Natural killer cell (primary cell): ENCODE data around the gene METTL8. TPM values are rescaled to one million over a fixed set of nuclear protein-coding genes. Genes with fewer than 3 reads are reported as not detected.
"Not testable (repeated sequence)": the region's sequence is repeated elsewhere in the genome, so short reads cannot be mapped to it uniquely, and the experiment has no call there.

Source experiments
- ATAC-seq, 3 donors: fragments of 150-1000 bp in 2 of 3; fragments of 200-7000 bp in 1 of 3; cut with Tn5 transposase; 1 replicate in 1 of 3; 2 replicates in 2 of 3; pipeline ENCODE4 v1.10.0; 2021; ENCODE audit warnings: mild to moderate bottlenecking in 2 of 3, moderate library complexity in 2 of 3
- DNase-seq, 2 donors: peaks; one replicate each; pipeline versions ENCODE4 v3.0.0 to v3.0.0-alpha.2; 2013 to 2021; ENCODE audit warnings: mixed read lengths in 1 of 2
- H3K27ac ChIP-seq: one replicate; pipeline ENCODE4 v1.5.1; 2013; ENCODE audit warnings: mild to moderate bottlenecking, low read length
- H3K27me3 ChIP-seq: one replicate; pipeline ENCODE4 v1.6.1; 2013; ENCODE audit warnings: low read length; ENCODE audit not compliant: control insufficient read depth, insufficient read depth
- H3K36me3 ChIP-seq: one replicate; pipeline ENCODE4 v1.6.1; 2013; ENCODE audit warnings: low read length; ENCODE audit not compliant: control insufficient read depth, insufficient read depth
- H3K4me1 ChIP-seq: one replicate; pipeline ENCODE4 v1.6.1; 2013; ENCODE audit warnings: low read length; ENCODE audit not compliant: control insufficient read depth, insufficient read depth
- H3K4me3 ChIP-seq: one replicate; pipeline ENCODE4 v1.5.1; 2013; ENCODE audit warnings: low read length
- H3K9me3 ChIP-seq: one replicate; pipeline ENCODE4 v1.6.1; 2013; ENCODE audit warnings: low read length; ENCODE audit not compliant: control insufficient read depth, insufficient read depth
- H3K27ac Mint-ChIP-seq, 2 donors: one replicate each; pipeline ENCODE4 v1.8.0; 2022; ENCODE audit warnings: mild to moderate bottlenecking in 2 of 2, mixed read lengths in 2 of 2, moderate library complexity in 1 of 2
- H3K27me3 Mint-ChIP-seq, 2 donors: one replicate each; pipeline ENCODE4 v1.8.0; 2022; ENCODE audit warnings: low read depth in 2 of 2, mixed read lengths in 2 of 2
- H3K36me3 Mint-ChIP-seq: one replicate; pipeline ENCODE4 v1.8.0; 2022; ENCODE audit warnings: mixed read lengths
- H3K4me1 Mint-ChIP-seq, 2 donors: one replicate each; pipeline ENCODE4 v1.8.0; 2022; ENCODE audit warnings: mixed read lengths in 2 of 2
- H3K4me3 Mint-ChIP-seq: one replicate; pipeline ENCODE4 v1.8.0; 2022; ENCODE audit warnings: mild to moderate bottlenecking, moderate library complexity, mixed read lengths
- H3K9me3 Mint-ChIP-seq, 2 donors: one replicate each; pipeline ENCODE4 v1.8.0; 2022; ENCODE audit warnings: mixed read lengths in 2 of 2
- WGBS: methylation state at CpG from one replicate; pipeline ENCODE4 v1.1.7; 2013; ENCODE audit warnings: missing lambda C conversion rate; ENCODE audit not compliant: insufficient coverage; 5-methylcytosine and 5-hydroxymethylcytosine counted together
- intact Hi-C: fragments of 100-400 bp; cut with micrococcal nuclease; formaldehyde crosslinking; loops from one replicate; pipeline ENCODE4 v1.14.2; 2022
- total RNA-seq, 4 donors: library from RNA; stranded (reverse); fragments of 120-200 nt in 1 of 4; gene quantifications; one replicate each; pipeline versions ENCODE4 v1.2.3 to v1.2.4, GENCODE V29; 2013 to 2022
- TF ChIP-seq, protein P1 (sequence below): fragments of 200-600 bp; IDR thresholded peaks from one replicate; pipeline ENCODE4 v1.8.0; 2022; ENCODE audit warnings: antibody characterized with exemption

The METTL8 gene
- total RNA-seq, 3 donors from 2014 or later (not counting 1 experiment from before 2014, with no cell fraction given): 14.3 to 16.7 (median 15.2) TPM

- TF ChIP-seq, protein P1, sequence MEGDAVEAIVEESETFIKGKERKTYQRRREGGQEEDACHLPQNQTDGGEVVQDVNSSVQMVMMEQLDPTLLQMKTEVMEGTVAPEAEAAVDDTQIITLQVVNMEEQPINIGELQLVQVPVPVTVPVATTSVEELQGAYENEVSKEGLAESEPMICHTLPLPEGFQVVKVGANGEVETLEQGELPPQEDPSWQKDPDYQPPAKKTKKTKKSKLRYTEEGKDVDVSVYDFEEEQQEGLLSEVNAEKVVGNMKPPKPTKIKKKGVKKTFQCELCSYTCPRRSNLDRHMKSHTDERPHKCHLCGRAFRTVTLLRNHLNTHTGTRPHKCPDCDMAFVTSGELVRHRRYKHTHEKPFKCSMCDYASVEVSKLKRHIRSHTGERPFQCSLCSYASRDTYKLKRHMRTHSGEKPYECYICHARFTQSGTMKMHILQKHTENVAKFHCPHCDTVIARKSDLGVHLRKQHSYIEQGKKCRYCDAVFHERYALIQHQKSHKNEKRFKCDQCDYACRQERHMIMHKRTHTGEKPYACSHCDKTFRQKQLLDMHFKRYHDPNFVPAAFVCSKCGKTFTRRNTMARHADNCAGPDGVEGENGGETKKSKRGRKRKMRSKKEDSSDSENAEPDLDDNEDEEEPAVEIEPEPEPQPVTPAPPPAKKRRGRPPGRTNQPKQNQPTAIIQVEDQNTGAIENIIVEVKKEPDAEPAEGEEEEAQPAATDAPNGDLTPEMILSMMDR: no peak
- Mint-ChIP-seq H3K27ac (no peak overlapping the region), H3K4me1 (peaks cover 0 to 16% of the 10 kb centered on the region in 2 donors), H3K4me3 (no peak overlapping the region), H3K27me3 (no peaks in the 10 kb centered on the region), H3K36me3 (no peaks in the 10 kb centered on the region), H3K9me3 (no peaks in the 10 kb centered on the region)
- no peak for ATAC-seq
- no peak overlapping the region for H3K4me3 ChIP-seq
- DNase-seq: no peak
- H3K27ac ChIP-seq: no peak overlapping the region
- H3K4me1 ChIP-seq: no peaks in the 10 kb centered on the region
- H3K9me3 ChIP-seq: no peaks in the 10 kb centered on the region
- WGBS: 90% methylated on average over 10 of the region's 10 CpGs
- no peaks in the 10 kb centered on the region for H3K27me3 ChIP-seq
- intact Hi-C loops: no loop called here
- no peaks in the 10 kb centered on the region for H3K36me3 ChIP-seq
Measured at GRCh38 chr2:171386627-171387026, 47.2 kb downstream of the METTL8 start.

- DNase-seq: no peak
- H3K27ac Mint-ChIP-seq: no peak overlapping the region
- TF ChIP-seq, protein P1: no peak
- Histone ChIP-seq H3K27me3 (no peaks in the 10 kb centered on the region), H3K27ac (no peak overlapping the region), H3K4me3 (no peak overlapping the region), H3K4me1 (no peaks in the 10 kb centered on the region), H3K36me3 (no peaks in the 10 kb centered on the region), H3K9me3 (no peaks in the 10 kb centered on the region)
- peaks cover 4 to 10% of the 10 kb centered on the region in 2 donors for H3K9me3 Mint-ChIP-seq
- peaks cover 0 to 16% of the 10 kb centered on the region in 2 donors for H3K4me1 Mint-ChIP-seq
- no peak overlapping the region for H3K4me3 Mint-ChIP-seq
- no peak for ATAC-seq
- intact Hi-C loops: no loop called here
- no peaks in the 10 kb centered on the region for H3K27me3 Mint-ChIP-seq
- H3K36me3 Mint-ChIP-seq: peaks cover 24% of the 10 kb centered on the region
- WGBS: 100% methylated on average over 1 of the region's 1 CpG
Measured at GRCh38 chr2:171383134-171383533, 50.7 kb downstream of the METTL8 start.

DNA sequence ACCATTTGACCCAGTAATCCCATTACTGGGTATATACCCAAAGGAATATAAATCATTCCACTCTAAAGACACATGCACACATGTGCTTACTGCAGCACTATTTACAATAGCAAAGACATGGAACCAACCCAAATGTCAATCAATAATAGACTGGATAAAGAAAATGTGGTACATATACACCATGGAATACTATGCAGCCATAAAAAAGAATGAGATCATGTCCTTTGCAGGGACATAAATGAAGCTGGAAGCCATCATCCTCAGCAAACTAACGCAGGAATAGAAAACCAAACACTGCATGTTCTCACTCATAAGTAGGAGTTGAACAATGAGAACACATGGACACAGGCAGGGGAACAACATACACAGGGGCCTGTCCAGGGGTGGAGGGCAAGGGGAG lies 51.6 kb downstream of the METTL8 start:
- H3K36me3 ChIP-seq, intact Hi-C loops, H3K27me3 Mint-ChIP-seq, H3K4me3 Mint-ChIP-seq, H3K27me3 ChIP-seq, H3K27ac Mint-ChIP-seq, H3K27ac ChIP-seq, ATAC-seq, DNase-seq, H3K4me3 ChIP-seq, H3K4me1 ChIP-seq, H3K9me3 ChIP-seq: not testable (repeated sequence)
- WGBS: 100% methylated on average over 1 of the region's 1 CpG
- H3K4me1 Mint-ChIP-seq: peaks cover 9 to 26% of the 10 kb centered on the region in 2 donors
- H3K9me3 Mint-ChIP-seq: peaks cover 4 to 19% of the 10 kb centered on the region in 2 donors
- peaks cover 33% of the 10 kb centered on the region for H3K36me3 Mint-ChIP-seq

GRCh38 chr2:171377852-171378251 lies 55.9 kb downstream of the METTL8 start:
- H3K4me3 Mint-ChIP-seq, DNase-seq, H3K27ac ChIP-seq, ATAC-seq, H3K9me3 ChIP-seq, intact Hi-C loops, H3K27me3 ChIP-seq, H3K36me3 ChIP-seq, H3K27ac Mint-ChIP-seq, H3K27me3 Mint-ChIP-seq, H3K4me1 ChIP-seq, H3K4me3 ChIP-seq: not testable (repeated sequence)
- H3K36me3 Mint-ChIP-seq: peaks cover 45% of the 10 kb centered on the region
- H3K9me3 Mint-ChIP-seq: peaks cover 6 to 23% of the 10 kb centered on the region in 2 donors
- H3K4me1 Mint-ChIP-seq: peaks cover 15% of the 10 kb centered on the region in 2 donors
